H9 (cell line): ENCODE results near the gene ANKRD11. TPM values are rescaled to one million over a fixed set of nuclear protein-coding genes. Genes with fewer than 3 reads are reported as not detected.
A peak's percentile ranks its signal among the peaks of the same experiment; 100 is the strongest.

Experiments used
- DNase-seq: peaks from one replicate; pipeline ENCODE4 v3.0.0-alpha.2; 2017
- H2AFZ ChIP-seq: one replicate; pipeline ENCODE4 v1.6.1; 2013; ENCODE audit warnings: mild to moderate bottlenecking, low read length, control low read depth, moderate library complexity
- H2AK5ac ChIP-seq: 2 replicates; pipeline ENCODE4 v1.6.1; 2013; ENCODE audit warnings: low read length, control low read depth, mixed read lengths; ENCODE audit not compliant: insufficient read length
- H2BK120ac ChIP-seq: one replicate; pipeline ENCODE4 v1.6.1; 2013; ENCODE audit warnings: low read depth, mild to moderate bottlenecking, low read length, control low read depth, inconsistent platforms; ENCODE audit not compliant: poor library complexity, severe bottlenecking
- H2BK12ac ChIP-seq: 2 replicates; pipeline ENCODE4 v1.6.1; 2013; ENCODE audit warnings: low read length, control low read depth, mixed read lengths, low read depth; ENCODE audit not compliant: insufficient read length
- H2BK15ac ChIP-seq: 2 replicates; pipeline ENCODE4 v1.6.1; 2013; ENCODE audit warnings: low read depth, low read length, control low read depth
- H2BK20ac ChIP-seq: one replicate; pipeline ENCODE4 v1.6.1; 2013; ENCODE audit warnings: low read depth, mild to moderate bottlenecking, low read length, control low read depth, inconsistent platforms; ENCODE audit not compliant: poor library complexity, severe bottlenecking
- H2BK5ac ChIP-seq: 2 replicates; pipeline ENCODE4 v1.6.1; 2013; ENCODE audit warnings: low read length, control low read depth, mixed read lengths; ENCODE audit not compliant: insufficient read length
- H3K14ac ChIP-seq: 2 replicates; pipeline ENCODE4 v1.6.1; 2013; ENCODE audit warnings: low read length, control low read depth; ENCODE audit not compliant: insufficient read depth
- H3K18ac ChIP-seq: 2 replicates; pipeline ENCODE4 v1.6.1; 2013; ENCODE audit warnings: low read depth, mild to moderate bottlenecking, mixed read lengths, low read length, control low read depth; ENCODE audit not compliant: insufficient read length
- H3K23ac ChIP-seq: 2 replicates; pipeline ENCODE4 v1.6.1; 2013; ENCODE audit warnings: low read length, control low read depth, mixed read lengths, low read depth; ENCODE audit not compliant: insufficient read length
- H3K23me2 ChIP-seq: 2 replicates; pipeline ENCODE4 v1.6.1; 2013; ENCODE audit warnings: low read depth, mild to moderate bottlenecking, mixed read lengths, low read length, control low read depth; ENCODE audit not compliant: insufficient read length, poor library complexity, severe bottlenecking
- H3K27ac ChIP-seq: 2 replicates; pipeline ENCODE4 v1.5.1; 2013; ENCODE audit warnings: low read length, control low read depth, mixed read lengths, low read depth; ENCODE audit not compliant: insufficient read length
- H3K27me3 ChIP-seq: 2 replicates; pipeline ENCODE4 v1.6.1; 2013; ENCODE audit warnings: low read length, control low read depth, inconsistent platforms; ENCODE audit not compliant: insufficient read depth
- H3K4ac ChIP-seq: 2 replicates; pipeline ENCODE4 v1.6.1; 2013; ENCODE audit warnings: low read depth, mild to moderate bottlenecking, control low read depth, inconsistent platforms, low read length, moderate library complexity
- H3K4me1 ChIP-seq: 2 replicates; pipeline ENCODE4 v1.6.1; 2013; ENCODE audit warnings: low read length, control low read depth, inconsistent platforms; ENCODE audit not compliant: insufficient read depth
- H3K4me2 ChIP-seq: 2 replicates; pipeline ENCODE4 v1.6.1; 2013; ENCODE audit warnings: low read length, control low read depth, mixed read lengths; ENCODE audit not compliant: insufficient read length, insufficient read depth
- H3K56ac ChIP-seq: 2 replicates; pipeline ENCODE4 v1.6.1; 2013; ENCODE audit warnings: low read depth, mild to moderate bottlenecking, mixed read lengths, low read length, control low read depth; ENCODE audit not compliant: insufficient read length
- H3K79me1 ChIP-seq: 2 replicates; pipeline ENCODE4 v1.6.1; 2013; ENCODE audit warnings: low read depth, mild to moderate bottlenecking, moderate library complexity, low read length, control low read depth, inconsistent platforms; ENCODE audit not compliant: insufficient read depth, poor library complexity, severe bottlenecking
- H3K79me2 ChIP-seq: 2 replicates; pipeline ENCODE4 v1.6.1; 2013; ENCODE audit warnings: low read length, control low read depth, inconsistent platforms; ENCODE audit not compliant: insufficient read depth
- H3K9ac ChIP-seq: 2 replicates; pipeline ENCODE4 v1.6.1; 2013; ENCODE audit warnings: low read length, control low read depth, mixed read lengths; ENCODE audit not compliant: insufficient read length; ENCODE audit errors: extremely low read depth
- H3K9me3 ChIP-seq: one replicate; pipeline ENCODE4 v1.6.1; 2013; ENCODE audit warnings: low read depth, low read length, inconsistent platforms; ENCODE audit not compliant: control insufficient read depth
- H3T11ph ChIP-seq: one replicate; pipeline ENCODE4 v1.6.1; 2013; ENCODE audit warnings: mild to moderate bottlenecking, low read length, control low read depth, inconsistent platforms
- H4K20me1 ChIP-seq: one replicate; pipeline ENCODE4 v1.6.1; 2013; ENCODE audit not compliant: control insufficient read depth, insufficient read length, insufficient read depth
- H4K5ac ChIP-seq: 2 replicates; pipeline ENCODE4 v1.6.1; 2013; ENCODE audit warnings: low read depth, mild to moderate bottlenecking, mixed read lengths, low read length, control low read depth; ENCODE audit not compliant: insufficient read length
- H4K8ac ChIP-seq: replicated peaks from 2 replicates; pipeline ENCODE4 v1.6.1; 2013; ENCODE audit warnings: low read length, control low read depth, mixed read lengths, low read depth; ENCODE audit not compliant: insufficient read length
- H4K91ac ChIP-seq: 2 replicates; pipeline ENCODE4 v1.6.1; 2013; ENCODE audit warnings: low read depth, mild to moderate bottlenecking, moderate library complexity, mixed read lengths, low read length, control low read depth; ENCODE audit not compliant: insufficient read length
- H3K27ac Mint-ChIP-seq, 3 experiments: 2 replicates in 2 of 3; 3 replicates in 1 of 3; pipeline ENCODE4 v1.8.0; 2020 to 2021; ENCODE audit warnings: mixed read lengths in 3 of 3, mild to moderate bottlenecking in 1 of 3, moderate library complexity in 1 of 3
- H3K27me3 Mint-ChIP-seq: 2 replicates; pipeline ENCODE4 v1.8.0; 2021; ENCODE audit warnings: low read depth, mild to moderate bottlenecking, moderate library complexity, mixed read lengths
- H3K36me3 Mint-ChIP-seq, 3 experiments: 2 replicates in 2 of 3; 3 replicates in 1 of 3; pipeline ENCODE4 v1.8.0; 2020 to 2021; ENCODE audit warnings: low read depth in 3 of 3, mixed read lengths in 3 of 3; ENCODE audit not compliant: insufficient read depth in 1 of 3
- H3K4me1 Mint-ChIP-seq, 2 experiments: 2 replicates each; pipeline ENCODE4 v1.8.0; 2020; ENCODE audit warnings: mixed read lengths in 2 of 2
- H3K4me3 Mint-ChIP-seq, 2 experiments: 2 replicates in 1 of 2; 3 replicates in 1 of 2; pipeline ENCODE4 v1.8.0; 2020 to 2021; ENCODE audit warnings: mild to moderate bottlenecking in 2 of 2, mixed read lengths in 2 of 2, moderate library complexity in 1 of 2
- H3K9me3 Mint-ChIP-seq, 2 experiments: 2 replicates in 1 of 2; 3 replicates in 1 of 2; pipeline ENCODE4 v1.8.0; 2020; ENCODE audit warnings: mild to moderate bottlenecking in 2 of 2, mixed read lengths in 2 of 2, moderate library complexity in 1 of 2
- WGBS: extraction: QIAGEN DNeasy Blood & Tissue Kit; methylation state at CpG from one replicate; pipeline ENCODE4 v1.1.7; 2013; ENCODE audit warnings: missing lambda C conversion rate, low lambda C conversion rate, mixed read lengths; ENCODE audit not compliant: insufficient read length; ENCODE audit errors: extremely low coverage; 5-methylcytosine and 5-hydroxymethylcytosine counted together
- total RNA-seq: library from RNA; stranded (reverse); gene quantifications from 2 replicates; pipeline ENCODE4 v1.2.1, GENCODE V29; 2021
- TF ChIP-seq, protein P1 (sequence below): fragments of 200-600 bp; sonication (generic); conservative IDR thresholded peaks from 3 replicates; pipeline ENCODE4 v1.8.0; 2021; ENCODE audit warnings: antibody characterized with exemption, mild to moderate bottlenecking

The ANKRD11 gene
- total RNA-seq, 1 experiment from 2014 or later: 181 TPM

DNA sequence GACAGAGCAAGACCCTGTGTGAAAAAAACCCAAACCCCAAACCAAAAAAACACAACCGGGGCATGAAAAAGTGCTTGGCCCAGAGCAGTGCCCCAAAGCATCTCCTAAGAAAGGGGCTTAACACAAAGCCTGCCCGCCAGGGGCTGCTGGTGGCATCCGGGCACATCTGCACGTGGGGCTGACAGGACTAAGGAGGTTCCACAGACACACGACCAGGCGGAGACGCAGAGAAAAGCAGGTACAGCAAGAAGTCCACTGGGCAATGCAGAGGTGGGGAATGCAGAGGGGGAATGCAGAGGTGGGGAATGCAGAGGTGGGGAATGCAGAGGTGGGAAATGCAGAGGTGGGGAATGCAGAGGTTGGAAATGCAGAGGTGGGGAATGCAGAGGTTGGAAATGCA lies 163.6 kb downstream of the ANKRD11 start:
- Histone ChIP-seq H4K20me1 (peaks cover 3% of the 10 kb centered on the region), H3K23me2 (no peaks in the 10 kb centered on the region), H3K18ac (no peak overlapping the region), H3K27me3 (no peaks in the 10 kb centered on the region), H2BK15ac (no peak overlapping the region), H3K9ac (no peak overlapping the region), H2BK5ac (no peak overlapping the region), H2AFZ (no peak overlapping the region), H3K23ac (no peak overlapping the region), H3K27ac (no peak overlapping the region), H2BK20ac (no peak overlapping the region), H3K9me3 (no peaks in the 10 kb centered on the region), H3K79me1 (peaks cover 12% of the 10 kb centered on the region), H3K14ac (no peak overlapping the region), H3K56ac (no peak overlapping the region), H2AK5ac (no peak overlapping the region), H4K91ac (no peak overlapping the region), H3K79me2 (peaks cover 49% of the 10 kb centered on the region; the same call in 1 of the 2 replicates), H3K4ac (no peak overlapping the region), H4K8ac (no peak overlapping the region), H3K4me2 (no peak overlapping the region), H2BK120ac (no peak overlapping the region), H3T11ph (no peak overlapping the region), H3K4me1 (peaks cover 10% of the 10 kb centered on the region; the same call in 1 of the 2 replicates), H4K5ac (no peak overlapping the region), H2BK12ac (no peak overlapping the region)
- peak overlapping the region in 2 of 3 experiments; percentile 76 to 92; a peak in 5 of 7 replicates for H3K27ac Mint-ChIP-seq
- H3K27me3 Mint-ChIP-seq: no peaks in the 10 kb centered on the region
- no peaks in the 10 kb centered on the region; a peak in 1 of 5 replicates for H3K9me3 Mint-ChIP-seq
- H3K4me1 Mint-ChIP-seq: peaks cover 68 to 71% of the 10 kb centered on the region in 2 experiments
- no CpG with 5 or more reads among the region's 7 CpGs for WGBS
- H3K4me3 Mint-ChIP-seq: no peak overlapping the region; a peak in 1 of 5 replicates
- TF ChIP-seq, protein P1, sequence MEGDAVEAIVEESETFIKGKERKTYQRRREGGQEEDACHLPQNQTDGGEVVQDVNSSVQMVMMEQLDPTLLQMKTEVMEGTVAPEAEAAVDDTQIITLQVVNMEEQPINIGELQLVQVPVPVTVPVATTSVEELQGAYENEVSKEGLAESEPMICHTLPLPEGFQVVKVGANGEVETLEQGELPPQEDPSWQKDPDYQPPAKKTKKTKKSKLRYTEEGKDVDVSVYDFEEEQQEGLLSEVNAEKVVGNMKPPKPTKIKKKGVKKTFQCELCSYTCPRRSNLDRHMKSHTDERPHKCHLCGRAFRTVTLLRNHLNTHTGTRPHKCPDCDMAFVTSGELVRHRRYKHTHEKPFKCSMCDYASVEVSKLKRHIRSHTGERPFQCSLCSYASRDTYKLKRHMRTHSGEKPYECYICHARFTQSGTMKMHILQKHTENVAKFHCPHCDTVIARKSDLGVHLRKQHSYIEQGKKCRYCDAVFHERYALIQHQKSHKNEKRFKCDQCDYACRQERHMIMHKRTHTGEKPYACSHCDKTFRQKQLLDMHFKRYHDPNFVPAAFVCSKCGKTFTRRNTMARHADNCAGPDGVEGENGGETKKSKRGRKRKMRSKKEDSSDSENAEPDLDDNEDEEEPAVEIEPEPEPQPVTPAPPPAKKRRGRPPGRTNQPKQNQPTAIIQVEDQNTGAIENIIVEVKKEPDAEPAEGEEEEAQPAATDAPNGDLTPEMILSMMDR: no peak
- no peak for DNase-seq
- peaks cover 4 to 7% (median 5%) of the 10 kb centered on the region in 3 experiments; a peak in 5 of 7 replicates for H3K36me3 Mint-ChIP-seq
